GM10266 (cell line): ENCODE data around the gene LDLRAP1.

Experiments used
- DNase-seq: peaks from one replicate; pipeline ENCODE4 v3.0.0; 2012; ENCODE audit errors: extremely low spot score
- CTCF ChIP-seq: IDR thresholded peaks from 2 replicates; pipeline ENCODE4 v1.5.1; 2012; ENCODE audit warnings: mild to moderate bottlenecking, low read depth; ENCODE audit not compliant: control insufficient read depth, insufficient read depth; ENCODE audit errors: missing control alignments

The LDLRAP1 gene

GRCh38 chr1:25543425-25544242 is at the start of gene LDLRAP1:
Gene LDLRAP1 (plus strand): TSS chr1:25543606. CDS start chr1:25543699, 93 bp downstream.
- DNase-seq, result peak; percentile 94
- no peak for TF ChIP-seq CTCF

- DNase-seq, result no peak
- no peak for TF ChIP-seq CTCF
These were observed 48.5 kb upstream of the LDLRAP1 start for GRCh38 chr1:25494952-25495351.

DNA sequence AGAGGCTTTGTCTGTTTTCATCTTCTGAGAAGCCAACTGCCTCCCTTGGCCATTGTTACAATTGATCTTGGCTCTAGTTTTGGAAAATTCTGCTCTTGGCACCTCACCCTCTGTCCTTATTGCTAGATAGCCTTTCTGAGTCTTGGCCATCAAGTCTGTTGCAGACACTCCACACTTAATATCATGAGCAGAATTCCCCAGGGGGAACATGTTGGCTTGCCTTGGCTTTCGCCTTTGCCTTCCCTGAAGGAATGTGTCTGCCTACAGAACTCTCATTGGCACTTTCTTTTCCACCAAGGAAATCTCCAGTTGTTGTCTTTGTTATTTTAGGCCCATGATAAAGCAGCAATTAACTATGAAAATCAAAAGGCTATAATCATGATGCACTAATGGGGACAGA is 42.7 kb upstream of the LDLRAP1 start:
- DNase-seq, result no peak
- TF ChIP-seq CTCF, result no peak

DNA sequence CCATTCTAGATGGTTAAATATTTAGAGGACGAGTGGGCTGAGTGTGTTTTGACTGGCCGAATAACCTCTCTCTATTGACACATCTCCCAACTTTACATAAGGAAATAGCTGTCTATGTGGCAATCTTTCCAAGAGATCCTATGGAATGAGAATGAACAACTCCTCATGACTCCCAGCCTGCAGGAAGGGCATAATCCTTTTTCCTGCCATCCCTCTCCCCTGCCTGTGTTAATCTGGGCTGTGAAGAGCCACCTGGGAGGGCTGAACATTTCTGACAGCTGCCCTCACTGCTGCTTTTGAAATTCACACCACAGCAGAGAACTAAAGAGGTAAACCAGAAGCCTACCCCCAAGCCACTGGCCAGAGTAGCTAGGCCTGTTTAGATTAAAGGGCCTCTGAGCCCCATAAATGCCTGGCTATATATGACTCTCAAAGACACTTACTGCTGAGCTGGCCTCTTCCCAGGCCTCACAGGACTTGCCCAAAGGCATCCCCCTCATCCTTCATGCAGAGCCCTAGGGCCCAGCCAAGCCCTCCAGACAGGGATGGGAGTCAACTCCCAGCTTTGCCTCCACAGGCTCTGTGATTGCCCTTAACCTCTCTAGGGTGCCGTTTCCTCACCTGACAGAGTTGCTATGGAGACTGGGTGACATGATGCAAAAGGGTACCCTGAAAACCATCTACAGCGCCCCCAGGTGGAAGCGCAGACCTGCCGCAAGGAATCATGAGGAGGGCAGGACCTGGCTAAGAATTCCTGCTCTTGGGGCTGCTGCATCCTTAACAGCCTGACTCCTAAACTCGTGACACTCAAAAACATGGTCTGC is 42.0 kb upstream of the LDLRAP1 start:
- DNase-seq, result no peak
- TF ChIP-seq CTCF, result peak; percentile 23

DNA sequence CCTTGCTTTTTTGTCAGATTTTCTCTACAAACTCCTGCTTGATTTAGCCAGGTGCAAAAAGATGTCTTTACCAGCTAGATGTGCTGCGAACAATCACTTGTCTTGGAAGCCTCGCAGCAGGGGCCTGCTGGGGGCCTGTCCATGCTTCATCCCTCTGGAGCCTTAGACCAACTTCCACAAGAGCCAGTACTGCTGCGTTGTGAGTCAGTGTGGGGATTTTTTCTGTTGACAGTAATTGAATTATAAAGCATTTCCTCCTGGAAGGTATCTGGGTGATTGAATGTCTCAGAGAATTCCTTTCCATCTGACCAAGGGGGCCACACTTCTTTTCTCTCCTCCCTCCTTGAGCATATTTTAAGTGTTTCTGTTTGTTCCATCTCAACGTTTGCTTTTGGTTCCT is 40.4 kb upstream of the LDLRAP1 start:
- DNase-seq, result no peak
- TF ChIP-seq CTCF, result no peak

DNA sequence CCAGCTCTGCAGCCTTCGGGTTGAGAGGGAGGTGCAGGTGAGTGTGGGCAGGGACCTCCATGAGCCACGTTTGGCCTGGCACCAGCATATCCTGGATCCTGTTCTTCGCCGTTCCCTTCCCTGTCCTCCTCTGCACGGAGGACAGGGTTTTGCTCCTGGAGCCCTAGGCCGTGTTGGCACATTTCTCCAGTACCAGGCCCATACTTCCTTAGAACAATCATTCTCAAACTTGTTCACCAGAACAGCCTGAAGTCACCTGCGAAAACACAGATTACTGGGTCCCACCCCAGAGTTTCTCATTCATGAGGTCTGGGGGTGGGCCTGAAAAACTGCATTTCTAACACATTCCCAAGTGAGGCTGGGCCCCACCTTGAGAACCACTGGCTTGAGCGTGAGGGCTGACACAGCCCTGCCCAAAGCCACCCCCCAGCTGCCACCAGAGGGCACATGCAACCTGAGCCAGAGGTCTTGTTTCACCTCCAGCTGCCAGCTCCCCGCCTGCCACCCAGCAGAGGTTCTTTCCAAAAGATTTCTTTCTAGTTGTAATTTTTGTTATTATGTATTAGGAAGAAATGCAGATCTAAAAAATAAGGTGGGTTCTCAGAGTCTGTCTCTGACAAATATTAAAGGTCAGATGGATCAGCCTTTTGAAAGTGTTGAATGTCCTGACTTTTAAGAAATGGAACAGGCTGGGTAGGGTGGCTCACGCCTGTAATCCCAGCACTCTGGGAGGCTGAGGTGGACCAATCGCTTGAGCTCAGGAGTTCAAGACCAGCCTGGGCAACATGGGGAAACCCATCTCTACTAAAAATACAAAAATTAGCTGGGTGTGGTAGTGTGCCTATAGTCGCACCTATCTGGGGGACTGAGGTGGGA is 39.6 kb upstream of the LDLRAP1 start:
- no peak for DNase-seq
- TF ChIP-seq CTCF, result peak; percentile 53
